SK-N-SH treated with all-trans-retinoic acid at 6 μM for 48 hours (cell line): ENCODE results near the gene EXOC7.

Experiments
- ATAC-seq: fragments of 200-7000 bp; cut with Tn5 transposase; 3 replicates; pipeline ENCODE4 v1.9.1; 2020; ENCODE audit warnings: mild to moderate bottlenecking, moderate library complexity
- BACH2 ChIP-seq: fragments of 250-450 bp; sonication (Bioruptor Pico); IDR thresholded peaks from 2 replicates; pipeline ENCODE4 v1.9.0; 2021; ENCODE audit warnings: mild to moderate bottlenecking, borderline replicate concordance
- CSDC2 ChIP-seq: fragments of 250-450 bp; sonication (Bioruptor Pico); IDR thresholded peaks from 2 replicates; pipeline ENCODE4 v1.5.0; 2020; ENCODE audit warnings: mild to moderate bottlenecking, moderate library complexity
- ESRRG ChIP-seq: fragments of 250-450 bp; sonication (Bioruptor Pico); IDR thresholded peaks from 2 replicates; pipeline ENCODE4 v1.6.1; 2021; ENCODE audit warnings: mild to moderate bottlenecking
- GLIS3 ChIP-seq: fragments of 250-450 bp; sonication (Bioruptor Pico); IDR thresholded peaks from 2 replicates; pipeline ENCODE4 v1.5.0; 2020; ENCODE audit warnings: mild to moderate bottlenecking, moderate library complexity
- ISL1 ChIP-seq: fragments of 250-450 bp; sonication (Bioruptor Pico); IDR thresholded peaks from 2 replicates; pipeline ENCODE4 v2.1.2; 2022; ENCODE audit warnings: mild to moderate bottlenecking, moderate library complexity
- PATZ1 ChIP-seq: fragments of 250-450 bp; sonication (Bioruptor Pico); IDR thresholded peaks from 2 replicates; pipeline ENCODE4 v1.8.0; 2020; ENCODE audit warnings: mild to moderate bottlenecking, moderate library complexity, borderline replicate concordance
- POU6F1 ChIP-seq: fragments of 250-450 bp; sonication (Bioruptor Pico); IDR thresholded peaks from 2 replicates; pipeline ENCODE4 v1.8.0; 2021; ENCODE audit warnings: low read depth, mild to moderate bottlenecking, moderate library complexity, borderline replicate concordance
- PPARA ChIP-seq: fragments of 250-450 bp; sonication (Bioruptor Pico); IDR thresholded peaks from 2 replicates; pipeline ENCODE4 v1.5.0; 2020; ENCODE audit warnings: mild to moderate bottlenecking, borderline replicate concordance
- RARB ChIP-seq: fragments of 250-450 bp; sonication (Bioruptor Pico); IDR thresholded peaks from 2 replicates; pipeline ENCODE4 v1.8.0; 2021; ENCODE audit warnings: mild to moderate bottlenecking, moderate library complexity
- TCF4 ChIP-seq: fragments of 250-450 bp; sonication (Bioruptor Pico); IDR thresholded peaks from 2 replicates; pipeline ENCODE4 v1.8.0; 2021; ENCODE audit warnings: mild to moderate bottlenecking, moderate library complexity, borderline replicate concordance
- TOX ChIP-seq: fragments of 250-450 bp; sonication (Bioruptor Pico); IDR thresholded peaks from 2 replicates; pipeline ENCODE4 v1.8.0; 2021; ENCODE audit warnings: mild to moderate bottlenecking, moderate library complexity, borderline replicate concordance
- ZC3H10 ChIP-seq: fragments of 250-450 bp; sonication (Bioruptor Pico); IDR thresholded peaks from 2 replicates; pipeline ENCODE4 v1.5.1; 2021; ENCODE audit warnings: mild to moderate bottlenecking, moderate library complexity
- ZFP3 ChIP-seq: fragments of 250-450 bp; sonication (Bioruptor Pico); IDR thresholded peaks from 2 replicates; pipeline ENCODE4 v1.5.0; 2020; ENCODE audit warnings: mild to moderate bottlenecking, moderate library complexity
- ZFP30 ChIP-seq: fragments of 450-650 bp; formaldehyde crosslinking; IDR thresholded peaks from 2 replicates; pipeline ENCODE4 v1.5.0; 2022; ENCODE audit warnings: mild to moderate bottlenecking, moderate library complexity
- ZNF565 ChIP-seq: fragments of 450-650 bp; formaldehyde crosslinking; conservative IDR thresholded peaks from 2 replicates; pipeline ENCODE4 v1.5.0; 2020; ENCODE audit warnings: low read depth, mild to moderate bottlenecking, moderate library complexity
- ZNF70 ChIP-seq: fragments of 450-650 bp; formaldehyde crosslinking; IDR thresholded peaks from 2 replicates; pipeline ENCODE4 v1.5.0; 2020; ENCODE audit warnings: mild to moderate bottlenecking, moderate library complexity
- ZNF8 ChIP-seq: fragments of 450-650 bp; formaldehyde crosslinking; IDR thresholded peaks from 2 replicates; pipeline ENCODE4 v1.5.0; 2020; ENCODE audit warnings: mild to moderate bottlenecking, moderate library complexity
- TF ChIP-seq, protein P1 (sequence below): fragments of 250-450 bp; sonication (Bioruptor Pico); IDR thresholded peaks from 2 replicates; pipeline ENCODE4 v1.5.1; 2020; ENCODE audit warnings: low read depth, mild to moderate bottlenecking, moderate library complexity
- TF ChIP-seq, protein P2 (sequence below): fragments of 250-450 bp; sonication (Bioruptor Pico); IDR thresholded peaks from 2 replicates; pipeline ENCODE4 v1.5.1; 2021; ENCODE audit warnings: mild to moderate bottlenecking, moderate library complexity

EXOC7 gene

GRCh38 chr17:76141212-76142038 lies 37.8 kb upstream of the EXOC7 start, which contains the start of gene FOXJ1:
TSS of gene FOXJ1 (minus strand) at chr17:76141245. CDS start at chr17:76140395, 850 bp downstream.
- no peak for TF ChIP-seq TCF4 (CRISPR knock-in tag)
- ATAC-seq: peak; percentile 96

DNA sequence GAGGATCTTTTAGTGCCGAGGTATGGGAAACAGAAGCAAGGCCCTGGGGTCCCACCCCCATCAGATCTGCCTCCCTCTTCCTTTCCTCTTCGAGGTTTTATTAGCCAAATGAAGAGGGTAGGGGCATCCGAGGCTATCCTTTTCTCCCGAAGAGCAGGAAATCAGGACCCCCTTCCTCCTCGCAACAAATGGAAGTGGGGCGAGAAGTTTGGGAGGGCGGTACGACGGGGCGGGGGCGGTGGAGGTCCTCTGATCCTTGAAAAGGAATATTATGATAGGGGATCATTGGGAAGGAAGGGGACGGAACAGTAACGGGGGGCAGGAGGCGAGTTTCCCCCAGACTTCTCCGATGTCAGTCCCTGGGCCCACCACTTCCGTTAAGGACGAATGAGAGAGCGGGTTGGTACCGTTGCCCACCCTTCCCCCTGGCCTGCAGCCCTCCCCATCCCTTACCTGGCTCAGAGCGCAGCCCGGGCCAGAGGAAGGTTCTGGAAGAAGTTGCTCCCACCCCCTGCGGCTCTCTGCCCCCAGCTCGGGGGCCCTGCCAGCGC lies 37.1 kb upstream of the EXOC7 start:
- peak; percentile 22 for ATAC-seq
- TF ChIP-seq ZC3H10 (CRISPR knock-in tag): no peak
- no peak for TF ChIP-seq BACH2
- TF ChIP-seq CSDC2 (CRISPR knock-in tag): no peak
- TF ChIP-seq, all 23 proteins: peak for 0

GRCh38 chr17:76139801-76140660 lies 36.4 kb upstream of the EXOC7 start:
- TF ChIP-seq ZFP3 (CRISPR knock-in tag) (no peak), GLIS3 (CRISPR knock-in tag) (no peak), RARB (no peak)
- TF ChIP-seq, protein P1, sequence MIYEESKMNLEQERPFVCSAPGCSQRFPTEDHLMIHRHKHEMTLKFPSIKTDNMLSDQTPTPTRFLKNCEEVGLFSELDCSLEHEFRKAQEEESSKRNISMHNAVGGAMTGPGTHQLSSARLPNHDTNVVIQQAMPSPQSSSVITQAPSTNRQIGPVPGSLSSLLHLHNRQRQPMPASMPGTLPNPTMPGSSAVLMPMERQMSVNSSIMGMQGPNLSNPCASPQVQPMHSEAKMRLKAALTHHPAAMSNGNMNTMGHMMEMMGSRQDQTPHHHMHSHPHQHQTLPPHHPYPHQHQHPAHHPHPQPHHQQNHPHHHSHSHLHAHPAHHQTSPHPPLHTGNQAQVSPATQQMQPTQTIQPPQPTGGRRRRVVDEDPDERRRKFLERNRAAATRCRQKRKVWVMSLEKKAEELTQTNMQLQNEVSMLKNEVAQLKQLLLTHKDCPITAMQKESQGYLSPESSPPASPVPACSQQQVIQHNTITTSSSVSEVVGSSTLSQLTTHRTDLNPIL (CRISPR knock-in tag): no peak
- TF ChIP-seq, all 23 proteins: peak for 0
- ATAC-seq: no peak

DNA sequence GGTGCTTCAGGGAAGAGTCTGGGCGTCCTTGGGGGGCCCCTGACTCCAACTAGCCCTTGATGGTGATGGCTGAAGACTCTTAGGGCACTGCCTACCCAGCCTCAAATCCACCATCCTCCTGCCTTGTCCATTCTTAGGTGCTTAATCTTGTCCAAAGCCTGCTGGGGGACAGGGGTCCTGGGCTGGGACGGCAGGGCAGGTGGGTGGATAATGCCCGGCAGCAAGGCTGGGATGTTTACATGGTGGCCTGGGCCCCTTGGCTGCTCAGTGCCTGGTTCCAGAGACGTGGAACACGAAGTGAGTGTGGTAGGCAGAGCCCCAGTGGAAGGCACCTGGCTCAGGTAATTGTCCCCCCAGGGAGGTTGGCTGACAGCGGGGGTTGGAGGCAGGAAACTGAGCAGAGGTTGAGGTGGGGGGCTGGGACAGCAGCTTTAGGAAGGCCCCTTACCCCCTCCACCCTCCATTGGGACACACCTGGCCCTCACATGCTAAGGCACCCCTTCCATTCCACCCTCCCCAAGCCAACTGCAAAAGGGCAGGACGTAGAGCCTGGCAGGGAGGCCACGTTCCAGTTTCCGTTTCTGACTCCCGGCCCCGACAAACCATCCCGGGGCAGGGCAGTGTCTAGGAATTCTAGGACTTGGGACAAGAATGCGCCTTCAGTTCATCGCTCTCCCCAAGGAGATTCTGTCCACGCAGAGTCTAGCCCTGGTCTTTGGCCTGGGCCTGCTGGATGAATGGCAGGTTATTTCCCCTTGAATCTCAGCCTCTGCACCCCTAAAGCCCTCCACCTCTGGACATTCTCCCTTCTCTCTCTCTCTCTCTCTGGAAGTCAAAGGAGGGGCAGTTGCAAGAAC lies 35.5 kb upstream of the EXOC7 start:
- ATAC-seq: no peak
- TF ChIP-seq ESRRG (no peak), CSDC2 (CRISPR knock-in tag) (no peak), POU6F1 (CRISPR knock-in tag) (no peak), ZFP30 (CRISPR knock-in tag) (no peak), ZC3H10 (CRISPR knock-in tag) (no peak), BACH2 (no peak), RARB (no peak), ISL1 (CRISPR knock-in tag) (no peak), ZFP3 (CRISPR knock-in tag) (no peak), ZNF70 (CRISPR knock-in tag) (no peak), ZNF8 (CRISPR knock-in tag) (no peak), PPARA (CRISPR knock-in tag) (no peak), TOX (CRISPR knock-in tag) (no peak), TCF4 (CRISPR knock-in tag) (no peak), ZNF565 (CRISPR knock-in tag) (no peak), GLIS3 (CRISPR knock-in tag) (no peak), PATZ1 (no peak)
- TF ChIP-seq, protein P1 (CRISPR knock-in tag): no peak
- TF ChIP-seq, protein P2, sequence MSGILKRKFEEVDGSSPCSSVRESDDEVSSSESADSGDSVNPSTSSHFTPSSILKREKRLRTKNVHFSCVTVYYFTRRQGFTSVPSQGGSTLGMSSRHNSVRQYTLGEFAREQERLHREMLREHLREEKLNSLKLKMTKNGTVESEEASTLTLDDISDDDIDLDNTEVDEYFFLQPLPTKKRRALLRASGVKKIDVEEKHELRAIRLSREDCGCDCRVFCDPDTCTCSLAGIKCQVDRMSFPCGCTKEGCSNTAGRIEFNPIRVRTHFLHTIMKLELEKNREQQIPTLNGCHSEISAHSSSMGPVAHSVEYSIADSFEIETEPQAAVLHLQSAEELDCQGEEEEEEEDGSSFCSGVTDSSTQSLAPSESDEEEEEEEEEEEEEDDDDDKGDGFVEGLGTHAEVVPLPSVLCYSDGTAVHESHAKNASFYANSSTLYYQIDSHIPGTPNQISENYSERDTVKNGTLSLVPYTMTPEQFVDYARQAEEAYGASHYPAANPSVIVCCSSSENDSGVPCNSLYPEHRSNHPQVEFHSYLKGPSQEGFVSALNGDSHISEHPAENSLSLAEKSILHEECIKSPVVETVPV (CRISPR knock-in tag): no peak
